HG03469 (cell line): ENCODE results near the gene PARVA.

Source experiments
- ATAC-seq: cut with Tn5 transposase; IDR thresholded peaks from one replicate; pipeline ENCODE4 v1.9.1; 2021; ENCODE audit warnings: mild to moderate bottlenecking, moderate library complexity, moderate number of reproducible peaks; ENCODE audit not compliant: unreplicated experiment

Gene PARVA

GRCh38 chr11:12581923-12582322, 204.6 kb downstream of the PARVA start:
- ATAC-seq, result no peak
